ENCODE data around the gene SLC49A4. TPM values are rescaled to one million over a fixed set of nuclear protein-coding genes. Genes with fewer than 3 reads are reported as not detected.

The SLC49A4 gene
- total RNA-seq, 1 donor from 2014 or later, result 16.9 TPM

- DNase-seq (no peak), ATAC-seq (no peak)
- intact Hi-C loops (cut with micrococcal nuclease), result no loop called here
Observed at GRCh38 chr3:122826278-122826677, 31.4 kb downstream of the SLC49A4 start.

GRCh38 chr3:122828281-122828680 lies 33.4 kb downstream of the SLC49A4 start:
- DNase-seq, result no peak
- intact Hi-C loops (cut with micrococcal nuclease), result no loop called here
- ATAC-seq, result no peak

- intact Hi-C loops (cut with micrococcal nuclease), result no loop called here
- no peak for DNase-seq
- ATAC-seq, result no peak
Observed at GRCh38 chr3:122835590-122835989, 40.7 kb downstream of the SLC49A4 start.

GRCh38 chr3:122843604-122844003 lies 48.7 kb downstream of the SLC49A4 start:
- intact Hi-C loops (cut with micrococcal nuclease), result no loop called here
- DNase-seq (no peak), ATAC-seq (no peak)

GRCh38 chr3:122857019-122857418 lies 62.1 kb downstream of the SLC49A4 start:
- intact Hi-C loops (cut with micrococcal nuclease), result no loop called here
- DNase-seq, result no peak
- no peak for ATAC-seq

- no peak for ATAC-seq
- no peak for DNase-seq
- intact Hi-C loops (cut with micrococcal nuclease), result no loop called here
Observed at GRCh38 chr3:122858373-122858772, 63.5 kb downstream of the SLC49A4 start.

GRCh38 chr3:122859021-122859805 lies 64.3 kb downstream of the SLC49A4 start:
- intact Hi-C loops (cut with micrococcal nuclease), result no loop called here
- no peak for DNase-seq
- no peak for ATAC-seq

GRCh38 chr3:122862381-122862780 lies 67.5 kb downstream of the SLC49A4 start:
- DNase-seq (no peak), ATAC-seq (no peak)
- intact Hi-C loops (cut with micrococcal nuclease), result no loop called here

- intact Hi-C loops (cut with micrococcal nuclease), result no loop called here
- ATAC-seq (no peak), DNase-seq (no peak)
Observed at GRCh38 chr3:122864498-122864897, 69.6 kb downstream of the SLC49A4 start.

- intact Hi-C loops (cut with micrococcal nuclease), result no loop called here
- ATAC-seq, result no peak
Observed at GRCh38 chr3:122868322-122868721, 73.5 kb downstream of the SLC49A4 start.

GRCh38 chr3:122873741-122874515 lies 79.1 kb downstream of the SLC49A4 start:
- no peak for DNase-seq
- ATAC-seq, result no peak
- intact Hi-C loops (cut with micrococcal nuclease), result no loop called here

More at GRCh38 chr3:122868322-122868721, 73.5 kb downstream of the SLC49A4 start:
- no peak for DNase-seq

GRCh38 chr3:122875547-122876127 lies 80.8 kb downstream of the SLC49A4 start:
- no peak for ATAC-seq
- no peak for DNase-seq
- intact Hi-C loops (cut with micrococcal nuclease), result no loop called here

GRCh38 chr3:122880173-122880572 lies 85.3 kb downstream of the SLC49A4 start:
- intact Hi-C loops (cut with micrococcal nuclease), result no loop called here
- no peak for ATAC-seq
- no peak for DNase-seq

GRCh38 chr3:122880624-122881023 lies 85.8 kb downstream of the SLC49A4 start:
- ATAC-seq, result no peak
- DNase-seq, result no peak
- intact Hi-C loops (cut with micrococcal nuclease), result no loop called here

- intact Hi-C loops (cut with micrococcal nuclease), result no loop called here
- DNase-seq, result no peak
- no peak for ATAC-seq
Observed at GRCh38 chr3:122882361-122882947, 87.6 kb downstream of the SLC49A4 start.

GRCh38 chr3:122886251-122886650 lies 91.4 kb downstream of the SLC49A4 start:
- ATAC-seq, result no peak
- DNase-seq, result no peak
- intact Hi-C loops (cut with micrococcal nuclease), result no loop called here

GRCh38 chr3:122886946-122887345 lies 92.1 kb downstream of the SLC49A4 start:
- ATAC-seq (no peak), DNase-seq (no peak)
- intact Hi-C loops (cut with micrococcal nuclease), result no loop called here

GRCh38 chr3:122890077-122890719 lies 95.3 kb downstream of the SLC49A4 start:
- DNase-seq, result peak; percentile 75
- intact Hi-C loops (cut with micrococcal nuclease), result no loop called here
- ATAC-seq, result peak; percentile 86

GRCh38 chr3:122890720-122891220 lies 95.9 kb downstream of the SLC49A4 start:
- DNase-seq, result no peak
- ATAC-seq, result peak; percentile 3
- intact Hi-C loops (cut with micrococcal nuclease), result no loop called here
